GM19397 (cell line): Measurements from ENCODE around the gene HP1BP3.
"Not testable (repeated sequence)": the region's sequence is repeated elsewhere in the genome, so short reads cannot be mapped to it uniquely, and the experiment has no call there.

Experiments
- ATAC-seq: cut with Tn5 transposase; IDR thresholded peaks from one replicate; pipeline ENCODE4 v1.9.1; 2021; ENCODE audit warnings: mild to moderate bottlenecking, moderate library complexity; ENCODE audit not compliant: unreplicated experiment

HP1BP3 gene

DNA sequence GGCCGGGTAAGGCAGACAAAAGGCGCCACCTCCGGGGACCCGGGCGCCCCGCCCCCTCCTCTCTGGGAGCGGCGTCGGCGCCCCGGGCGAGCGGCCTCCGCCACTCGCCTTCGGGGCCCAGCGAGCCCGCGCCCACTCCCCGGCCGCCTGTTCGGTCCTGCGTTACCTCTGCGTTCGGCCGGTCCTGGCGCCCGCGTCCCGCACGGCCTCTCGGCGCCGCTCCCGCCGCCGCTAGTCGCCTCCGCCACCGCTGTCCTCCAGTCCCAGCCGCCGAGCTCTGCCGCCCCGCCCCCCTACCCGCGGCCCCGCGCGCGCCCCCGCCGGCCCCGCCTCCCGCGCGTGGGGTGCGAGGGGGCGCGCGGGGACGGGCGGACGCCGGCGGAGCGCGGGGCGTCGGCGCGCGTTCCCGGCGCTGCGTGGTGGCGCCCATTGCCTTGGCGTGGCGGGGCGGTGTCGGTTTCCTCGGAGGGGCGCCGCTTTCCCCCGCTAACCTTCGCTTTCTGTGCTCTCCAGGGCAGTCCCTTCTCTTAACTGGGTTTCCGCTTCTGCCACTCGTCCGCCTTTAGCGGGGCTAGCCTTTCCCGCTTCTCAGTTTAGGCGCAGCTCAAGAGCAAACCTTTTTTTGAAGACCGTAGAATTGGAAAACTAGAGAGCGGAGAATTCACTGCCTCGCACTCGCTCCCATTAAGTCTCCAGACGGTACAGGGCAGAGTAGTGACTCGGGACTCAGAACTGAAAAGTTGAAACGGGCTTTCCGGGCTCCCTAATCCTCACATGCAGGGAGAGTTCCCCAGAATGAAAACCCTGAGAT is at the start of gene HP1BP3:
TSS of gene HP1BP3 (minus strand) at position 279 of the 811 bp plus-strand sequence. CDS start 6,867 bp downstream, outside the sequence.
- ATAC-seq: peak; percentile 52

GRCh38 chr1:20836230-20836629 is 49.1 kb upstream of the HP1BP3 start:
- no peak for ATAC-seq

DNA sequence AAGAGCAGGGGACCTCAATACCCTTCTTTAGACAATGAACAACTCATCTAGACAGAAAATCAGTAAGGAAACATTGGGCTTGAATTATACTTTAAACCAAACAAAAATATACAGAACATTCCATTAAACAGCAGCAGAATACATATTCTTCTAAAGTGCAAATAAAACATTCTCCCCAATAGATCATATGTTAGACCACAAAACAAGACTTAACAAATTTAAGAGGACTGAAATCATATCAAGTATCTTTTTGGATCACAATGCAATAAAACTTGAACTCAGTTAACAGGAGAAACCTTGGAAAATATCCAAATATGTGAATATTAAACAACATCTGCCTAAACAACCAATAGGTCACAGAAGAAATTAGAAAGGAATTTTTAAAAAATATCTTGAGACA is 47.7 kb upstream of the HP1BP3 start:
- no peak for ATAC-seq

DNA sequence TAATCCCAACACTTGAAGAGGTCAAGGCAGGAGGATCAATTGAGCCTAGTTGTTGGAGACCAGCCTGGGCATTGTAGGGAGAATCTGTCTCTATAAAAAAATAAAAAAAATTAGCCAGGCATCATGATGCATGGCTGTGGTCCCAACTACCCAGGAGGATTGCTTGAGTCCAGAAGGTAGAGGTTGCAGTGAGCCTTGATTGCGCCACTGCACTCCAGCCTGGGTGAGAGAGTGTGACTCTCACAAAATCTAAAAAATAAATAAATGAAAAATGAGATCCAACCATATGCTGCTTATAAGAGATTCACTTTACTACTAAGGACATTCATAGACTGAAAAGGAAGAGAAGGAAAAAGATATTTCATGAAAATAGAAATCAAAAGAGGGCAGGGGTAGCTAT is 47.1 kb upstream of the HP1BP3 start:
- ATAC-seq: no peak

GRCh38 chr1:20830378-20830777 is 43.3 kb upstream of the HP1BP3 start:
- ATAC-seq: no peak

- no peak for ATAC-seq
Observed at GRCh38 chr1:20829946-20830345, 42.8 kb upstream of the HP1BP3 start.

GRCh38 chr1:20829531-20829930 is 42.4 kb upstream of the HP1BP3 start:
- no peak for ATAC-seq

GRCh38 chr1:20823845-20824244 is 36.7 kb upstream of the HP1BP3 start:
- no peak for ATAC-seq

DNA sequence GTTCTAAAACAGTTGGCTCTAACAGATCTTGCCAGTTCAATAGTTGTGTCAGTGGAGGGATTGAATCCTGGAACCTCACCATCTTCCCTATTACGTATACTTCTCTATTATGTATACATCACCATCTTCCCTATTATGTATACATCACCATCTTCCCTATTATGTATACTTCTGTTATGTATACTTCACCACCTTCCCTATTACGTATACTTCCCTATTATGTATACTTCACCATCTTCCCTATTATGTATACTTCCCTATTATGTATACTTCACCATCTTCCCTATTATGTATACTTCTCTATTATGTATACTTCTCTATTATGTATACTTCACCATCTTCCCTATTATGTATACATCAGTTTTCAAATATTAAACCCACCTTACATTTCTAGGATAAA is 34.4 kb upstream of the HP1BP3 start:
- no peak for ATAC-seq

DNA sequence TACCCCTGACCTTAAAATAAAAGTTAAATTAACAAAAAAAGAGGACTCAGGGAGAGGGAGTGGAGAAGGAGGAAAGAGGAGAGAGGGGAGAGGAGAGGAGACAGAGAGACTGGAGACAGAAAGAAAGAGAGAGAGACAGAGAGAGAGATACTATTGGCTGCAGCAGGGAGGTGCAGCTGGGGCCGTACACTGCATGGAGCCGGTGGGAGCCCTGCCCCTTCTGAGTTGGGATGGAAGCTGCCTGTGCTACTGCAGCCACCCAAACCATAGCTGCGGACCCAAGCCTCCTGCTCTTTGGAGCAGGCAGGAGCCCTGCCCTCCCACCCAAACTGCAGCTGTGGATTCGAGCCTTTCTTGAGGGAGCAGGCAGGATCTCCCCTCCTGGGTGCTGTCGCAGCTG is 32.7 kb upstream of the HP1BP3 start:
- ATAC-seq: no peak

GRCh38 chr1:20814534-20814871 is 27.4 kb upstream of the HP1BP3 start:
- ATAC-seq: no peak

DNA sequence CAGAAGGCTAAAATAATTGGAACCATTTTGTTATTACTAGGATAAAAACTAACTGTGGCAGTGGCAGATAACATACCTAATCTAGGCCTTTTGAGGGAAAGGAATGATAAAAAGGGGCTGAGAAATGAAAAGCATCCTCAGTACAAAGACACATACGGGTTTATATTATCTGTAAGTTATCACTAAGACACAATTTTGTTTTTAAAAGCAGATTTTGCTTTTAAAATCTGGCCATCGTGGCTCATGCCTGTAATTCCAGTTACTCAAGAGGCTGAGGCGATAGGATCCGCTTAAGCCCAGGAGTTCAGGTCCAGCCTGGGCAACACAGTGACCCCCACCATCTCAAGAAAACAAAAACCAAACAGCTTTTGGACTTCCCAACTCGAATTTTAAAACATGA is 24.8 kb upstream of the HP1BP3 start:
- ATAC-seq: no peak

DNA sequence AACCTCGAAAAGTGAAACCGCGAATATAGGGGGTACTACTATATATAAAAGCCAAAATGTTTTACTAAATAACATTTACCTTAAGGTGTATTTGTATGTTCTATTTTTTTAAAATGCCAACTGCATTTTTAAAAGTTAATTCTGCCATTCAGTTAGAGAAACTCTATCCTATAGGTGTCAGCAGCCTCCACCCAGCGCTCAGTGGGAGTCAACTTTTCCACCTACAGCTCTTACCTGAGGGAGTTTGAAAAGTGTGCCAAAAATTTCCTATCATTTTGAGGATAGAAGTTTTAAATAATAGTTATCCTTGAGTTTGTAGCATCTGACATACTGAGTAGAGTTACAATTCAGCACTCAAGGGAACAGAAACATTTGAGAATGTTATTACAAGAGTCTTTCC is 6.1 kb upstream of the HP1BP3 start:
- no peak for ATAC-seq

- ATAC-seq: no peak
Observed at GRCh38 chr1:20792196-20792595, 5.1 kb upstream of the HP1BP3 start.

DNA sequence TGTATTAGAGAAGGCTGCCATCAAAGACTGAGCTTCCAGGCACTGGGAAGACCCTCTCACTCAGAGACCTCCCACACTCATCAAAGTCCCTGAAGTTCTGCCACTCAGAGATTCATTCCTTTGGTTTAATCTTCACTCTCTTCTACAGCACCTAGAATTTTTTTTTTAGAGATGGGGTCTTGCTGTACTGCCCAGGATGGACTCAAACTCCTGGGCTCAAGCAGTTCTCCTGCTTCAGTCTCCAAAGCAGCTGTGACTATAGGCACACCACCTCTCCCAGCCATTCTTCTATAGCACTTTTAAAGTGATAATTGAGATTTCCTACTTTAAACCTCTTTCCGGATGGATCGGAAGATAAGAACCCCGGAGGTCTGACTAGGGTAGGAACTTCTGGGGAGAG is 3.7 kb upstream of the HP1BP3 start:
- ATAC-seq: no peak

- not testable (repeated sequence) for ATAC-seq
Observed at GRCh38 chr1:20789598-20789997, 2.5 kb upstream of the HP1BP3 start.

DNA sequence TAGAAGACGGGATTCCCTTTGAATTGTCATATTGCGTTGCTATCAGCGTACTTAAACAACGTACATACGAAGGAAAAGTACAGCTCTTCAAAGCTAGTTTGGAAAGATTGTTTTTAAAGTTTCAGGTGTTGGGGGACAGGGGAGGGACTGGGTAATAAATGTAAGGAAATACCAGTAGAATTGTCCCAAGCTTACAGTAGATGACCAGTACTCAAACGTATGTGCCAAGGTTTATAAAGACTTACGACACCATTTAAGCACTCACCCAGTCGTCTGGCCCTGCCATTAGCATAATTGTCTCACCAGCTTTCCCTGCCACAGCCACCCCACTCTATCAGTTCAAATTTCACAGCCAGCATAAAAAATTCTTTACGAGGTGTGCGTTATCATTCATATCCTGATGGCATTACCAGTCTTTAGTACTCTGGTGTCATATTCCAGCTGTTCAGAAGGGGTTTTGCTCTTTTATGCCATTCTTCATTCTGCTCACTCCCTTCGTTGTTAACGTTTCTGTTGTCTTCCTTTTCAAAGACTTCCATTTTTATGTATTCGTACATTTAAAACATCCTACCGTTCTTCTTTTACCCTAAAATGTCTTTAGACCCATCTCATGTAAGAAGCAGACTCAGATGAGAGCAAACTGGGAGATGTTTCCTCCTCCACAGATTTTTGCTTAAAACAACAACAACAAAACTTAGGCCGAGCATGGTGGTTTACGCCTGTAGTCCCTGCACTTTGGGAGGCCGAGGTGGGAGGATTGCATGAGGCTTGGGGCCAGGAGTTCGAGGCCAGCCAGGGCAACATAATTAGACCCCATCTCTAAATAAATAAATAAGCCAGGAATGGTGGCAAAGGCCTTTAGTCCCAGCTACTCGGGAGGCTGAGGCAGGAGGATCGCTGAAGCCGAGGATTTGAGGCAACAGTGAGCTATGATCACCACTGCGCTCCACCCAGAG is 1.0 kb upstream of the HP1BP3 start:
- ATAC-seq: no peak

DNA sequence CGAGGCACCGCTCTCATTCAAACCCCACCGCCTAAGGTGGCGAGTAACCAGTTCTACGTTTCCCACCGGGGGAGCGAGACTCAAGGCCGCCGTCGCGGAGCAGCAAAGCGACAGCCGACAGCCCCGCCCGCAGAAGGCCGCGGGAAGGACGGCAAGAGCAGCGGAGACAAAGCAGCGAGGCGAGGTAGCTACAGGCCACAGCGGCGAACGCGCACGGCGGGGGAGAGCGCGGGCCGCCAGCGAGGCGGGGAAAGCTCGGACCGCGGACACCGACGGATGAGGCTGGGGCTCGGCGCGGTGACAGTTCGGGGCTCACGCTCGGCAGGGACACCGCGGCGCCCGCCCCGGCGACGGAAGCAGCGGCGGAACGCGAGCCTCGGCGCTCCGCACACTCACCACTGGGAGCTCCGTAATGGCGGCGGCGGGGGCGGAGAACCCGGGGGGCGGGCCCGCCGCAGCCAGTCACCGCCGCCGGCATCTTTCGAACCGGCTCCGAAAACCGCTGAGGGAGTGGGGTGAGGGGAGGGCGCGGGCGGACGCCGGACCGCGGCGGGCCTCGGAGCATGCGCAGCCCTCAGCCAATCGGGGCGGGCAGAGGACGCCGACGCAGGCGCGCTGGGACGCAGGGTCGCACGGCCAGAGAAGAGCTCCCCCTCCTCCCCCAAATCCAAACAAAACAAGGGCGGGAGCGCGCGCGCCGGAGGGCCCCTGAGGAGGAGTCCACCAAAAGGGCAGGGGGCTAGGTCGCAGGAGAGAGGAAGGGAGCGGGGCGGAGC is 666 bp downstream of the HP1BP3 start:
- ATAC-seq: peak; percentile 76

GRCh38 chr1:20785907-20786252 is 1.2 kb downstream of the HP1BP3 start:
- ATAC-seq: no peak

GRCh38 chr1:20775700-20776099 is 11.4 kb downstream of the HP1BP3 start:
- ATAC-seq: no peak

DNA sequence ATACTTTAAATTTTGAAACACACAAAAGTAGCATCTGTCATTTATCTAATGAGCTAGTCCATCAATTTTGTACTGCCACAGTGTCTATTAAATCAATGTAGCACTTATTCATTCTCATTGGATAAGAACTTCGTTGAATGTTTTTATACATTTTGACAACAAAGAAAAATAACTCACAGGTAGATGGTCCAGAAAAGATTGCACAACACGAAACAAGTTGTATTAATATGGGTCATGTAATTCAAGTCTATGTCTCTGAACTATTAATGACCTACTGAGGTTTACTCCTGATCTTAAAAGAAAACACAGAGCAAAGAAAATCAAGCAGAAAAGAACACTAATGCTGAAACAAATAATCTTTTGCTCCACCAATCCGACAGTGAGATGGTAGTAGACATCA is 15.3 kb downstream of the HP1BP3 start:
- ATAC-seq: no peak
